Ovary (tissue), 3 donors: ENCODE data around the gene NT5M.

Experiments
- CTCF ChIP-seq, 3 donors: fragments of 450-650 bp in 2 of 3; fragments of 200-600 bp in 1 of 3; IDR thresholded peaks; one replicate each; pipeline versions ENCODE4 v1.5.1 to v1.8.0; 2016 to 2022; ENCODE audit warnings: antibody characterized with exemption in 3 of 3, mild to moderate bottlenecking in 1 of 3
- POLR2A ChIP-seq: fragments of 450-650 bp; IDR thresholded peaks from one replicate; pipeline ENCODE4 v1.6.1; 2017; ENCODE audit warnings: antibody characterized with exemption, mild to moderate bottlenecking, moderate library complexity
- donor health status: DM: no; HTN: no; CAD: no.

- TF ChIP-seq CTCF (IDR thresholded peaks at IDR 0.05), result no peak
- no peak for TF ChIP-seq POLR2A
Observed at GRCh38 chr17:17393976-17394375, 90.8 kb downstream of the NT5M start.
